Stimulated activated CD4-positive, alpha-beta T cell treated with anti-CD3 and anti-CD28 coated beads, Interleukin-12 subunit alpha, Interleukin-12 subunit beta, amount 100 ng/mL, for 24 hours (primary cell): ENCODE results near the gene NKX2-3.
A peak's percentile ranks its signal among the peaks of the same experiment; 100 is the strongest.

ENCODE experiments used
- DNase-seq, 2 experiments: peaks; one replicate each; pipeline ENCODE4 v3.0.0-alpha.2; 2020; ENCODE audit warnings: low read depth in 2 of 2

Gene NKX2-3

DNA sequence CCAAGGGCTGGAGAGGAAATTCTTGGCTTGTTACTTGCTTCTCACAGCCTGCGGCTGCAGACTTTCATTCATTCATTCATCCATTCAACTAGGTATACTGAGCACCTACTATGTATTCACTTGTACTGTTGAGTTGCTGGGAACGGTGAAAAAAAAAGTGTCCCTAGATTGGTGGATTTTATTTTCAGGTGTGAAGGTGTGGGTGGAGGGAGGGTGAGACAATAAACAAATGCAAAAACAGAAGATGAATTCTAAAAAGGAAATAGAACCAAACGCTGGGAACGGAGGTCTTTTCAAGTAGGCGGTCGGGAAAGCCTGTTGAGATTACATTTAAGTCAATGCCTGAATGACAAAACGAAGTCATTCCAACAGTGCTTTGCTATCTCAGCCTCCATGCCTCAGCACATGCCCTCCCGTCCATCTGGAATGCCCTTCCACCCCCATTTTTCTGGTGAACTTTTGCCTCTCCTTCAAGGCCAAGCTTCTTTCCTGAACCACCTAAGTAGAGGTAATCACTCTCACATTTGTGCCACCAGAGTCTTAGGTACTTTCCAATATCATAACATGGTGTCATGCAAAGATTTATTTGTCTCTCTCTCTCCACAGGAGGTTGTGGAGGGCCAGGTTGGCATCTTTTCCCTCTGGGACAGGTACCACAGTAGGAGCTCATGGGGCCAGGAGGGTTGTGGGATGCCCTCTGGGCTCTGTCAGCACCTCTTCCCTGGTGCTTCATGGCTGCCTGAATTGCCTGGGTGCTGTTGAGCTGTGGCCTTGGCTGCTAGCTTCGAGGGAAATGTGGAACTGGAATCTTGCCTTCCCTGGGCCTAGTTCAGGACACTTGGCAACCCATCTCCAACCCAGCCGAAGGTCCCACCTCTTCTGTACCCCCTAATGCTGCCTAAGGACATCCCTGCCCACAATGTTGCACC lies 5.5 kb downstream of the NKX2-3 start:
- no peak for DNase-seq

DNA sequence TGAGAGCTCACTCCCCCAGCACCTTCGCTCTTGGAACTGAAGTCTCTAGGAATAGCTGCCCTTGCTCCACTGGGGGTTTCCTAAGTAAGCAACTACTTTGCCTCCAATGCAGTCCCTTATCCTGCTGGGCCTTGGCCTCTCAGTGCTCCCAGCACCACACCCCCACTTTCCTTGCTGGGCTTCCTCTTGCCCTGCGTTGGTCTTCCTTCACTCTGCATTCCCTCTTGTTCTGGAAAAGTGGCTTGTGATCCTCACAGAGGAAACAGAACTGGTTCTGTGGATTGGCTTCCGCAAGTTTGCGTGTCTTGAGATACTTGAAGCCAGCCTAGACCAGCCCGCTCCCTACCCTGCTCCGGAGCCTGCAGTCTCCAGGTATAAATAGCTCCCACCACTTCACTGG lies 6.4 kb downstream of the NKX2-3 start:
- DNase-seq = no peak

DNA sequence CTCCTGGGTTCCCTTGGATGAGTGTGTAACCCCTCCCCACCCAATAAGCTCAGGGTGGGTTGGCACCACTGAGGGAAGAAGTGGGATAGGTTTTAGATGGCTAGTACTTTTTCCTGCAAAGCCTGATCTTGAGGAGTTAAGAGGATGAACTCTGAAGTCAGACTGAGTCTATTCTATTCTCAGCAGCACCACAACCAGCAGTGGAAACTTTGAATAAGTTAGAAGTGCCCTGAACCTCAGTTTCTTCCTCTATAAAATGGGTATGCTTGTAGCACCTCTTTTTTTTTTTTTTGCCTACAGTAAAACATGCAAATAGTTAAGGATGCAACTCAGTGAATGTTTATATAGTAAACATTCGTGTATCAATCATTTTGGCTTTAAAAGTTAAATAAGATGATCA lies 7.1 kb downstream of the NKX2-3 start:
- no peak for DNase-seq

DNA sequence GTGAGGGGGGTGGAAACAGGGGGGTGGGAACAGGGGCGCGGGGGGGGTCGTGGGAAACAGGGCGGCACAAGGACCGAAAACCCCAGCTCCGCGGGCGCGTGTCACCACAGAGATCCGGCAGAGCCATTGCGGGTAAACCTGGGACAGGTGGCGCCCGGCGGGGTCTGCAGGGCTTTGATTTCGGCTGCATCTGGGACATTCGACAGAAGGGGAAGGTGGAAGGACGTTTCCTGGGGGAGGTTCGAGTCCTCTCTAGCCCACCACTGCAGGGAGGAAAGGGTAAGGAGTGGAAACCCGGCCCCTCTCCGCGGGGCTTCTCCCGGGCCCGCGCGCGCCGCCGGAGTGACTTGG lies 7.5 kb downstream of the NKX2-3 start:
- DNase-seq = no peak

DNA sequence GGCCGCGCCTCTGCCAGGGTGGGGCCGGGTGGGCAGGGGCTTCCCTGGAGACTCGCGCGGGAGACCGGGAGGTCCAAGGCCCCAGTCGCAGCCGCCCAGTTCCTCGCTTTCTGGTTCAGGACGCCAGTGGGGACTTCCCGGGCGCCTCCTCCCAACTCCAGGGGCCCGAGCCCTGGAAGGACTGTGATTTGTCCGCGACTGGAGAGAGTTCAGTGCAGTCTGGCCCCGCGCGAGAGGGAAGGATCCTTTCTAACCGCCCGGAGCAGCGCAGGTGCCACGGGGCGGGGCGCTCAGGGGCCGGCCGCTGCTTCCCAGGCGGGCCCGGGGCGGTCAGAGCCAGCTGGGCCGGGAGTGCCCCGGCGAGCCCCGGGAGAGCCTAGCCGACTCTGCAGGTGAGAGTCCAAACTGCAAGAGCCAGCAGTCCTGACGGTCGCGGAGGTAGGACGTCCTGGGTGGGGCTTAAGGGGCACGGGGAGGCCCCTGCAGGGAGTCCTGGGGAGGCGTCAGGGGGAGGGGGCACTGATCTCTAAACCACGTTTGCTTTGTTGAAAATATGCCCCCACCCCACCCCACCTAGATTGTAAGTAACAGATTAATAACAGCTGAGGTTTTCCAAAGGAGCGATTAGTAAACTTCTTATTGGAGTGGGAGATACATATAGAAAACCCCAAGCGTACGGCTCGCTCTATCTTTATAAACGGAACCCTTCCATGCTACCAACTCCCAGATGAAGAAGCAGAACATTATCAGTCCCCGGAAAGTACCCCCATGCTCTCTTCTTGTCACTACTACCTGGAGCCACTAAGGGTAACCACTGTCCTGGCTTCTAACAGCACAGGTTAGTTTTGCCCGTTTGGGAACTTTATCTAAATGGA lies 8.2 kb downstream of the NKX2-3 start:
- no peak for DNase-seq

DNA sequence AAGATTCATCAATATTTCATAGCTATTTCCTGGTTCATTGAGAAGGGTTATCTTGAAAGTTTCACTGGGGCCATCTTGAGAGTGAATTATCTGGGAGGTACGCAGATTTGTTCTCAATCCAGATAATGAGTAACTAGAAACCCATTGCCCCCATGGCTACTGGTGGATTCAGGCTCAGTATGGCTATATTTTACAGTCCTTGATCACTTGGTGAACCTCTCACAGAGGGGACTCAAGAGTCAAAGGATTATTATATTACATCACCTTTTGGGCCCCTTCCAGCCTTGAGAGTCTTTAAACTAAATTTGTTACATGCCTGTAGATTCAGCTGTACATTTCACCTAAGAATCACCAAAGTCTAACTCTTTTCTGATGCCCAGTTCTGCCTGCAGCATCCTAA lies 11.6 kb downstream of the NKX2-3 start:
- no peak for DNase-seq

DNA sequence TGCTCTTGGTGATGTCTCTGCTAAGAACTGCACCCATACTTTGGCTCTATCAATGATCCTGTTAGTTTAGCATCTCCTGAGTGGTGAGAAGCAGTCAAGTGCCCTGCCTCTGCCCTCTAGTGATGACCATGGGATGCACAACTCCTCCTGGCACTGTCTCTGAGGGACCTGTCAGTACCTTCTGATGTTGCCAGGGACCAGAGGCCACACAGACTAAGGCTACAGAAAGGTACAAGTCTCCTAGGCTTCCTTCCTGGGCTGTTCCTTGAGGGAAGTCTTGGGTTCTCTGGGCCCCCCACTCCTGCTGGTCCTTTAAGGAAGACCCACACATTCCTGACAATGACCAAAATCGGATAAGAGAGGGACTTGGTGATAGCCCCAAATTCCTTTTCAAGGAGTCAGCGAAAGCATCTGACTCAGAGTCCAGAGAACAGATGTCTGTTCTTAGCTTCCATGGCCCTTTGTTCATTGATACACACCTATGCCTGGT lies 15.3 kb downstream of the NKX2-3 start:
- no peak for DNase-seq

DNA sequence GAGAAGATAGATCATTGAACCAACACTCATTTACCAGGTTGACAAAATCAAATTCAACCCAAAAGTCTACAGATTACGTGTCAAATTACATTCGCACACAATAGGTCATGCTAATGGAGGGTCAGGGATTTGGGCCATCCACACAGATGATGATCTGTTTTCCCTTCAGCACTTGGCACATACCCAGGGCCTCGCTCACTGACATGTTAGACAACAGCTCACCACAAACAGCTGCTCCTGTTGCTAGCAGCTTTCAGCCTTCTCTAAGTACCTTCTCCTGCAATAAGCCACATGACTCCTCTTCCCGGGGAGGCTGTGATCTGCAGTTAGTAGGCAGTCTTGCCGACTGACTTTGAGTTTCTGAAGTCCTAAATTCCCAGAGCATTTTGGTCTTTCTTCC lies 18.4 kb downstream of the NKX2-3 start:
- no peak for DNase-seq

DNA sequence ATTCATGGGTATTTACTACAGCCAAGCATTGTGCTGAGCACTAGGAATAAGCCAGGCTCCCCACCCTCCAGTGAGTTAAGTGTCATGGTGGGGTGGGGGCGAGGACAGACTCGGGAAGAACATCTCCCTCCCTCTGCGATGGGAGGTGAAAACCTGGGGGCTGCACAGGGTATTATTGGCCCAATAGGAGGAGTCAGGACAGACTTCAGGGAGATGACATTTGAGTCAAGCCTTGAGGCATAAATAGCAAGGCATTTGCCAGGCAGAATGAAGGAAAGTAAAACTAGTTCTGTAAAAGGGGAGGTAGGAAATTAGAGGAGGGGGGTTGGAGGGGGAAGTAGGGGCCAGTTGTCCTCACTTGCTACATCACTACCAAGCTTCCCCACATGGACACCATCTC lies 18.9 kb downstream of the NKX2-3 start:
- DNase-seq = no peak

DNA sequence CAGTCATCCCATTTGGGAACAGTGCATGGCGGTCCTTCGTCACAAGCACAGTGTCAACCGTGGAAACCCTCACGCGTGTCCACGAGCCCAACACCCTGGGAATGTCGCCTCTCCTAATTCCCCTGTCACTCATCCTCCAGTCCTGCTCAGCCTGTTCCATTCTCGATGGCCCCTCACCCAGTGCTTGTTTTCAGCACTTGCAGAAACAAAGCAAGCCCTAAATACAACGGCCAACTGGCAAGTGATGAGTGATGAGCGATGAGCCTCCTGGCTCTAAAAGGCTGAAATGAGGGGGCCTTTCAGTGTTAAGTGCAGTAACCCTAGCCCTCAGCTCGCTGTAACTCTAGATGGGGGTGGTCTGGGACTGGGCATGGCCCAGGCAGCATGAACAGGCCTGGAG lies 22.6 kb downstream of the NKX2-3 start:
- no peak for DNase-seq

DNA sequence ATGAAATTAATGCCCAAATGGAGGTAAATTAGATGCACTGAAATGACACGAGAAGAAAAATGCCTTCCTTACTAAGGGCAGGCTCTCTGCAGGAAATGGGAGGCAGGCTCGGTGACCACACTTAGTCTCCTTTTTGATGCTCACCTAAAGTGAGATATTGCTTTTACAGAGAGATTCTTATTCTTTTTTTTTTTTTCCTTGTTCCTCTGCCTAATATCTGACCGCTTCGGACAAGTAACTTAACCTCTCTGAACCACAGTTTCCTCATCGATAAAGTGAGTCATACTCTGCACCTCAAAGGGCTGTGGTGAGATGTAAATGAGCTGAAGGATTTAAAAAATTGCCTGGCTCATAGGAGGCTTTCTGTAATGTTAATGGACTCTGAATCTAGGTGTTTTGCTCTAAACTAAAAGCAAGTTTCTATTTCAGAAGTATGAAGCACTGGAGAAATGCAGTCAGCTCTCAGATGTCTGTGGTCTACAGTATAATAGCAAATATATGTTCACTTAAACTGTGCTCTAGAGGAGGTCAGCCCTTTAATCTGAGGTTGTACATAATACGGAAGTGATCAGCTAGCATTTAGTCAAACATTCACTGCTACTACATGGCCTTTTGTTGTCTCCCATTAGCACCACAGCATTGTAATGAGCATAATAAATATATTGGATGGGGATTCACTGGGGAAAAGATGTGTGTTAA lies 23.2 kb downstream of the NKX2-3 start:
- DNase-seq = no peak

DNA sequence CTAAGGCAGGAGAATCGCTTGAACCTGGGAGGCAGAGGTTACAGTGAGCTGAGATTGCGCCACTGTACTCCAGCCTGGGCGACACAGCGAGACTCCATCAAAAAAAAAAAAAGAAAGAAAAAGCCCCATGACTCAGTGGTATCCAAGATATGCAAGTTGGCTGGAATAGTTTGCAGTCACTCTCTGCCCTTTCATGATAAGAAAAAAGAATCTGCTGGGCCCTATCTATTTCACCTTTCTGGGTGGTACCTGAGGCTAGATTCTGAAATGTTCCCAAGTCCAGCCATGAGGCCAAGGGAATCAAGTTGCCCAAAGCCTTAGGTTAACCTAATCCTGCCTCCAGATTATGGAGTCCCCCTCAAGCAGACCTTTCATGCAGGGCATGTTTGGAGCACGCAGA lies 24.3 kb downstream of the NKX2-3 start:
- DNase-seq = no peak

DNA sequence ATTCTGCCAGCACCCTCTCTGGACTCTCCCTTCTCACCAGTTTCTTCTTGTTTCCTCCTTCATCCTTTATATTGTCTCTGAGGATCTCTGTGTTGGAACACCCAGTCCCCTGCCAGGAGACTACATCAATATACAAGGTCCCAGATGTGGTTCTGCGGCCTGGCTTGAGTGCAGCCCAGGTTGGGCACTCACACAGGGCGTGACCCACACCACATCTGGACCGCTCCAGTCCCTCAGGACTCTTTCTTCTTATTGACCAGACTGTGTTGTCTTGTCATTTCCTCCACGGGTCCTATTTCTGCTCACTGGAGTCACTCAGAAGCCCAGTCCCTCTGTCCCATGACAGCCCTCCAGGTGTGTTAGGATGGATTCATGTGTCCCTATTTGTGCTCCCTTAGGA lies 26.0 kb downstream of the NKX2-3 start:
- no peak for DNase-seq

DNA sequence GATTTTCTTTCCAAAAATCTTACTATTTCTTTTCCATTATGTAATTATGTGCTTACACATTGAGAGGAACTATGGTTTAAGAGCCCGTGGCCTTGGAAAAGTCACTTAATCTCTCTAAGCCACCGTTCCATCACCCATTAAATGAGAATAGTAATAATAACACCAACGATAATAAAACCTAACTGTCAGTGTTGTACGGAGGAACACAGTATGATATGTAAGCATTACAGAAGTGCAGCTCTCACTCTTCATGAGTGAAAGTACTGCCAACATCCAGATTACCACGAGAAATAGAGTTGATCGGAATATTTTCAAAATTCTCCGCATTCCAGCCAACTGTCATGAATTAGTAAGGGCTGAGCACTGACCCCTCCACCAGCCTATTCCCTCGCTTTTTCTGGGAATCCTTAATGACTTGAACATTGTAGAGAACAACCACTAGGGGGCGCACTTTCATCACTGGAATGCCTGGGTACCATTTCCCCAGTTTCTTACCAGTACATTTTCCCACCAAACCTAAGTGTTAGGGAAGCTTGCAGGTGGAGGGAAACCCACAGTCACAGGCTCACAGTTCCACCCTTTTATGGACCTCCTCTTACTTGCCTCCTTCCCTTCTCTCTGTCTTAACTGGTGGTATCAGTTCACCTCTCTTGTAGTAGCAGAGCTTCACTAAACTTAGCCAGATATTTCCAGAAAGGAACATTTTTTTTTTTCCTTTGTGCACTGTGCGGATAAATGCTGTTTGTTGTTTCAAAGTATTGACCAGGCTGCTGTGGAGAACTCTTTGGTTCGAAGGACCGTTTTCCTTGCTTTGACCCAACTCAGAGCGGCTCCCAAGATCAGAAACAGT lies 27.8 kb downstream of the NKX2-3 start:
- DNase-seq = peak in 1 of 2 experiments; percentile 32

DNA sequence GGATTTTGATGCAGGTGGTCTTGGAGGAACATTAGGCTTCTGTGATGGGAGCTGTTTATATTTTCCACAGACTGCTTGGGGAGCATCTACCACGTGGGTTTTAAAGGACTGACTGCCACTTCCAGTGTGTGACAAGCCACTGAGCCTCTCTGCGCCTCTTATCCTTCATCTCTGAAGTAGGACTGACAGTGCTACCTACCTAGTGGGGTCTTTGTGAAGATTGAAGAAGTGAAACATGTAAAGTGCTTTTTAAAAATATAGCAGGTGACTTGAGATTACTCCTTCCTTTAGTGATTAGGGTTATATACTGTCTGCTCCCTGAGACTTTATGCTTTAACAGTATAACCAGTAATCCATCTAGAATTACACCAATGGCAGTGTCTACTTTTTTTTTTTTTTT lies 29.9 kb downstream of the NKX2-3 start:
- DNase-seq = no peak

DNA sequence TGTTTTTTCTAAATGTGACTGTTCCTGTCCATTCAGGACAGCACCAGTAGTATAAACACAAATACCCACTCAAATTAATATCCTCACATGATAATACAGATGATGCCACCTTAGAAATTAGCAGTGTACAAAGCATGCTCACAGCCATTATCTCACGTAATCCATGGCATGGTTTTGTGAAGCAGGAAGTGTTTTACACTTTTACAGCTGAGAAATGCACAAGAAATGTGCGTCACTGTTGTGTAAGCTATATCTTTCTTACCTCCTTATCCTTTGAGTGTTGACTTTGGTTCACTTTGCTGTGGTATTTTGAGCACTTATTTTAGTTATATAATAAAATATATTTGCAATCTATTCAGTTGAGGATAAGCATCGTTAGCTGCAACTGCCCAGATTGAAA lies 31.6 kb downstream of the NKX2-3 start:
- no peak for DNase-seq

DNA sequence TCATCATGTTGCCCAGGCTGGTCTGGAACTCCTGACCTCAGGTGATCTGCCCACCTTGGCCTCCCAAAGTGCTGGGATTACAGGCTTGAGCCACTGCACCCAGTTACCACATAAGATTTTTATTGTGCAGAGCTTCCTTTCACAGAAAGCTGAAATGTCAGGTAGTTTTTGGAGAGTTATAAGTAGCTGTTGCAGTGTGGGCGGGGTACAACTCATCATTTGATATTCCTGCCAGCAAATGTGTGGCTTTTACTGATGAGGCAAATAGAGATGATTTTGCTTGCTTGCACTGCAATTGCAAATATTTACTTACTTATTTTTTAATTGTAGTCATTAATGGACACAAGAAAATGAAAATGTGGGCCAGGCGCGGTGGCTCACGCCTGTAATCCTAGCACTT lies 32.4 kb downstream of the NKX2-3 start:
- no peak for DNase-seq

DNA sequence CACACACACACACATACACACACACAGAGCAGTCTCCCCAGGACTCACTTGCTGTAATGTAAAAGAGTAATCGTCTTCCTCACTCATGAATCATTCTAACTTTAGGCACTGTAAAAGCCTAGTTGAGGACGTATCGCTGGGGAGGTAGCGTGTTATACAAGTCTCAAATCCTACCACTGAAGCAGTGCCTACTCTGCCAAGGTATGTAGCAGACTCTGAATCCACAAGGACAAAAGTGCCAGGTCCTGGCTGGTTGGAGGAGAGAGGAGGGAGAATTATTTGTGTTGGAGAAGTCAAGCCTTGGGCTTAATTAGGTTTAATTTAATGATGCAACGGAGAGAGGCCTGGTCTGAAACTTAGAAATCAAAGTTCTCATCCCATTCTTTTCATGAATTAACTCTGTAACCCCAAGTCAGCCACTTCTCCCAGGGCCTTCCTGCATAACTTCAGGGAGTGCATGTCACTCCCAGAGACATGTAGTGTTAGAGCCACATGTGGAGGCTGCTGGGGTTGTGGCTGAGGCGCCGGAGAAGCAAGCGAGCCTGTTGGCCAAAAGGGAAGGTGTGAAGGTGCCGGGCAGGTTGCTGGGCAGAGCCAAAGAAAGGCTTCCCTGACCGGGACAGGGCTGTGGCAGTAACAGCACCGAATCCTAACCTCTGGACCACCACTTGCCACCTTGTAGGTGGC lies 36.7 kb downstream of the NKX2-3 start:
- DNase-seq = no peak

DNA sequence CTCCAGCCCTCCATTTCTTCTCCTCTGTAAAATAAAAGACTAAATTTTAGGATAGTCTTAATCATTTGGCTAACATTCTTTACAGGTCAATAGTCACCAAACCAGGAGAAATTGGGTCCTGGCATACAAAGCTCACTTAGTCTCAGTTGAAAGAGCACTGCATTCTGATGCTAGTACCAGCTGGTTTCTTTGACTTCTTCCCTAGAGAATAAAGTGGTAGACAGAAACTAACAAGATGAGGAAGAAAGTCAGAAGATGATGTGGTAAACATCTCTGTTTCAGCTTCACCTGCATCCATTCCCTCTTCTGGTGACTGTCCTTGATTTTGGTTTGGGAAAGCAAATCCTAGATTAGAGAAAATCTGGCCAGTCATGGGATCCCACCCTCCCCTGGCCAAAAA lies 37.2 kb downstream of the NKX2-3 start:
- DNase-seq = no peak

DNA sequence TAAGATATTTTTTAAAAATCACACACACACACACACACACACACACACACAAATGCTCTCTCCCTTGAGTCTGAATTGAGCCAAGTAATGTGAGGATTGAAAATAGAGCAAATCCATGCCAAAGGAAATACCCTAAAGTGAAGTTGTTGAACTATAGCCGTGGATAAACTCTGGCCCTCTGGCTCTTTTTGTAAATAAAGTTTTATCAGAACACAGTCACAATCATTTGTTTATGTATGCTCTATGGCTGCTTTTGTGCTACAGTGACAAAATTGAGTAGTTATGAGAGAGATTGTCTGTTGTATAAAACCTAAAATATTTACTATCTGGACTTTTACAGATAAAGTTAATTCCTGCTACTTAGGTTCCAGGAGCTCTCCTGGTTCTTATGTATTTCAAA lies 39.1 kb downstream of the NKX2-3 start:
- no peak for DNase-seq

DNA sequence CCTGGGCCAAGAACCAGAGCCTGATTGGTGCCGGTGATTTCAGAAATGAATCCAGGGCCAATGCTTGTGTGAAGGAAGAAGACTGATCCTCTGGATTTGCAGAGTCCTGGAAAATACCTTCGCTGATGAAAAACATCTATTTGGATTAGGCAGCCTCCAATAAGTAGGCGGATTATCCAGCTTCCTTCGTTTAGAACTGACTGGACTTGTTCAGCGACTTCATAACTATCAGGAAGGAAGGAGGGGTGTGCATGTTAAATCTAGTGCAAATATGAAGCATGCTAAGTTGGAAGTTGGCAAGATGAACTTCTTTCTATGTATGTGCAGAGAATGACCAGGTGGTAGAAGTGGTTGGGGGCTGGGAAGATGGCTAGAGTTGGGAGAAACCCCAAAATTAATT lies 41.0 kb downstream of the NKX2-3 start:
- no peak for DNase-seq
